Ishikawa (cell line): ENCODE results near the gene CUL9.

ENCODE experiments used
- CEBPB ChIP-seq: IDR thresholded peaks from 2 replicates; pipeline ENCODE4 v1.6.1; 2012
- CREB1 ChIP-seq: IDR thresholded peaks from 2 replicates; pipeline ENCODE4 v1.6.1; 2012; ENCODE audit warnings: low read depth
- EGR1 ChIP-seq: IDR thresholded peaks from 2 replicates; pipeline ENCODE4 v1.6.1; 2012
- EP300 ChIP-seq: IDR thresholded peaks from 2 replicates; pipeline ENCODE4 v1.6.1; 2012; ENCODE audit warnings: borderline replicate concordance
- FOXM1 ChIP-seq: IDR thresholded peaks from 2 replicates; pipeline ENCODE4 v1.6.1; 2012; ENCODE audit warnings: low read depth, borderline replicate concordance
- MAX ChIP-seq: IDR thresholded peaks from 2 replicates; pipeline ENCODE4 v1.6.1; 2012
- NFIC ChIP-seq: IDR thresholded peaks from 2 replicates; pipeline ENCODE4 v1.6.1; 2012
- RAD21 ChIP-seq: IDR thresholded peaks from 2 replicates; pipeline ENCODE4 v1.6.1; 2012; ENCODE audit warnings: low read depth
- REST ChIP-seq: IDR thresholded peaks from 2 replicates; pipeline ENCODE4 v1.6.1; 2012; ENCODE audit warnings: low read depth, mild to moderate bottlenecking
- TAF1 ChIP-seq: IDR thresholded peaks from 2 replicates; pipeline ENCODE4 v1.6.1; 2012; ENCODE audit warnings: low read depth, mild to moderate bottlenecking
- TCF12 ChIP-seq: IDR thresholded peaks from 2 replicates; pipeline ENCODE4 v1.6.1; 2012; ENCODE audit warnings: low read depth
- TEAD4 ChIP-seq: IDR thresholded peaks from 2 replicates; pipeline ENCODE4 v1.6.1; 2012
- USF1 ChIP-seq: IDR thresholded peaks from 2 replicates; pipeline ENCODE4 v1.6.1; 2012
- YY1 ChIP-seq: IDR thresholded peaks from 2 replicates; pipeline ENCODE4 v1.6.1; 2012; ENCODE audit warnings: low read depth
- ZBTB7A ChIP-seq: IDR thresholded peaks from 2 replicates; pipeline ENCODE4 v1.6.1; 2012; ENCODE audit warnings: low read depth

Gene CUL9

GRCh38 chr6:43170931-43171706, 10.9 kb upstream of the CUL9 start, which contains the start of gene SRF:
Gene SRF, plus strand, starts transcription at chr6:43171269. Its CDS starts 388 bp downstream, at chr6:43171657.
- TF ChIP-seq YY1: peak; percentile 69
- peak; percentile 98 for TF ChIP-seq ZBTB7A
- TF ChIP-seq CREB1: peak; percentile 78
- peak; percentile 59; the same call in 1 of the 2 replicates for TF ChIP-seq MAX
- no peak for TF ChIP-seq EGR1
- no peak for TF ChIP-seq FOXM1
- TF ChIP-seq RAD21: no peak; the same call in 1 of the 2 replicates
- no peak for TF ChIP-seq EP300
- TF ChIP-seq TAF1: peak; percentile 17; the same call in 1 of the 2 replicates
- TF ChIP-seq TCF12: peak; percentile 5; the same call in 1 of the 2 replicates
- TF ChIP-seq TEAD4: 0 out of 2 replicates have a peak, but pooled peaks have one; percentile 34

- TF ChIP-seq TAF1: no peak
These were observed 10.3 kb upstream of the CUL9 start for GRCh38 chr6:43171707-43172103.

GRCh38 chr6:43172104-43173007, 9.6 kb upstream of the CUL9 start:
- TF ChIP-seq TEAD4 (no peak), ZBTB7A (peak; percentile 54; the same call in 1 of the 2 replicates), FOXM1 (no peak), TCF12 (no peak), TAF1 (peak; percentile 40; the same call in 1 of the 2 replicates), CEBPB (no peak), EGR1 (0 out of 2 replicates have a peak, but pooled peaks have one; percentile 38)

DNA sequence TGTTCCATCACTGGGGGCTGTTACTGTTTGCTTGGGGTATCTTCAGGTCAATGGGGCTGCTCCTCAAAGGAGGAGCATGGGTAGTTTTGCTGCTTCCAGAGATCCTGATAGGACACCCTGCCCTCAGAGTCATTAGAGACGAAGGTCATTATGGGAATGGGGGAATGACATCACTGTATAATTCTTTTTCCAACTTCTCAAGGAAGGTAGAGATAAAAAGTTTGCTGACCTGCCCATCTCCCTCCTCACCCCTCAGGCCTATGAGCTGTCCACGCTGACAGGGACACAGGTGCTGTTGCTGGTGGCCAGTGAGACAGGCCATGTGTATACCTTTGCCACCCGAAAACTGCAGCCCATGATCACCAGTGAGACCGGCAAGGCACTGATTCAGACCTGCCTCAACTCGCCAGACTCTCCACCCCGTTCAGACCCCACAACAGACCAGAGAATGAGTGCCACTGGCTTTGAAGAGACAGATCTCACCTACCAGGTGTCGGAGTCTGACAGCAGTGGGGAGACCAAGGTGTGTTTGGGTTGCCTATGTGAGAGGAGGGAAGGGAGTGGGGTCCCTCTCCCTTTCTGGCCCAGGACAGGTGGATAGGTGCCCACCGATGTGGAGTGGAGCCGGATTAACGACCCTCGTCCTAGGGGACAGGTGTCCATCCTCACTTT, 8.3 kb upstream of the CUL9 start:
- TF ChIP-seq EGR1: no peak
- no peak for TF ChIP-seq FOXM1
- no peak for TF ChIP-seq TEAD4
- no peak for TF ChIP-seq USF1
- TF ChIP-seq REST: no peak
- no peak for TF ChIP-seq CREB1
- no peak for TF ChIP-seq ZBTB7A
- TF ChIP-seq YY1: no peak
- no peak for TF ChIP-seq TAF1

DNA sequence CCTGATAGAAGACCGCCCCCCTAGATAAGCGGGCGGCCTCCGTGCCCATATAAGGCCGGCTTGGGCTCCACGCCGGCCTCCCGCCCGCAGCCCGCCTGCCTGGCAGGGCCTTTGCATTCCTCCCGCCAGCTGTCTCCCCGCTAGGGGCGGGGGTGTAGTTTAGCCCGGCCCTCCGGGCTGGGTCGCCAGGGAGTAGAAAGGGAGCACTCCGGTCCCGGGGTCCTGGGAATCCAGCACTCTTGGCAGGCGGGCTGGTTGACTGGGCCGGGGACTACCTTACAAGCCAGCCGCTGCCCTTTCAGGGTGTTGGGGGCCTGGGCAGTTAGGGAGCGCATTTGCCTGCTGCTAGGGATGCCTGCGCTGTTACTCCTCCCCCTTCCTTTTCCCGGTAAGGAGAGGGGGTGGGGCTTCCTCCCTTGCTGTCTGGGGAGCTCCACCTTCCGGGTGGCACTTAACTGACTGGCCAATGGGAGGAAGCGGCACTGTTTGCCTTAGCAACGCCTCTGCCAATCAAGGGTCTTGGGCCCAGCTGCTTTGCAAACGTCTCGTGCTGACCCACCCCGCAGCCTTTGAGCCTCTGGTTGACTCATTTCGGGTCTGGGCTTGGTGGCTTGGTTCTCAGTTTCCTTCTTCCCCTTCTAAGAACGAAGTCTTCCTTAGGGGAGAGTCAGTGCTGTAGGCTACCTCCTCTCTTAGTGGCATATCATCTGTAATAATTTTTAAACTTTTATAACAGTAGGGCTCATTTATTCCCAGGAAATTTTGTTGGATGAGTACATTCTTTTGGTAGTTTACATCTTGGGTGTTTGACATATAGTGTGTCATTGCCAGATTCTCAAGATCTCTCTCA, 7.5 kb upstream of the CUL9 start:
- peak; percentile 37; the same call in 1 of the 2 replicates for TF ChIP-seq MAX
- no peak for TF ChIP-seq YY1
- TF ChIP-seq TAF1: 0 out of 2 replicates have a peak, but pooled peaks have one; percentile 14
- no peak for TF ChIP-seq CEBPB
- peak; percentile 46; the same call in 1 of the 2 replicates for TF ChIP-seq ZBTB7A
- TF ChIP-seq TEAD4: peak; percentile 81
- peak; percentile 65 for TF ChIP-seq NFIC
- 0 out of 2 replicates have a peak, but pooled peaks have one; percentile 8 for TF ChIP-seq CREB1
- TF ChIP-seq TCF12: peak; percentile 61; the same call in 1 of the 2 replicates
- peak; percentile 42; the same call in 1 of the 2 replicates for TF ChIP-seq EGR1
- no peak for TF ChIP-seq REST
- no peak for TF ChIP-seq RAD21
